Neuron (in vitro differentiated cells): Measurements from ENCODE around the gene LCN15.

Experiments
- H2AFZ ChIP-seq: one replicate; pipeline ENCODE4 v1.6.1; 2013; ENCODE audit warnings: low read depth, mild to moderate bottlenecking, inconsistent platforms, low read length, moderate library complexity
- H3K27me3 ChIP-seq: one replicate; pipeline ENCODE4 v1.6.1; 2013; ENCODE audit warnings: low read length; ENCODE audit not compliant: insufficient read depth
- H3K36me3 ChIP-seq: one replicate; pipeline ENCODE4 v1.6.1; 2013; ENCODE audit warnings: low read length; ENCODE audit not compliant: insufficient read depth
- H3K4me1 ChIP-seq: one replicate; pipeline ENCODE4 v1.6.1; 2013; ENCODE audit warnings: low read length; ENCODE audit not compliant: insufficient read depth
- H3K4me3 ChIP-seq: 2 replicates; pipeline ENCODE4 v1.5.1; 2013; ENCODE audit warnings: mild to moderate bottlenecking, low read length, moderate library complexity
- H3K9me3 ChIP-seq: one replicate; pipeline ENCODE4 v1.6.1; 2013; ENCODE audit warnings: low read length

Gene LCN15

GRCh38 chr9:136742591-136743391, 21.5 kb downstream of the LCN15 start, which contains the start of gene LCN10:
LCN10 (minus strand) TSS chr9:136742940; CDS start chr9:136742903, 37 bp downstream.
- H3K36me3 ChIP-seq = no peaks in the 10 kb centered on the region
- peaks cover 5% of the 10 kb centered on the region for H3K4me1 ChIP-seq
- no peak within 1 kb of the TSS for H2AFZ ChIP-seq
- no peak within 1 kb of the TSS for H3K4me3 ChIP-seq
- H3K9me3 ChIP-seq = peaks cover 10% of the 10 kb centered on the region
- H3K27me3 ChIP-seq = peaks cover 42% of the 10 kb centered on the region

DNA sequence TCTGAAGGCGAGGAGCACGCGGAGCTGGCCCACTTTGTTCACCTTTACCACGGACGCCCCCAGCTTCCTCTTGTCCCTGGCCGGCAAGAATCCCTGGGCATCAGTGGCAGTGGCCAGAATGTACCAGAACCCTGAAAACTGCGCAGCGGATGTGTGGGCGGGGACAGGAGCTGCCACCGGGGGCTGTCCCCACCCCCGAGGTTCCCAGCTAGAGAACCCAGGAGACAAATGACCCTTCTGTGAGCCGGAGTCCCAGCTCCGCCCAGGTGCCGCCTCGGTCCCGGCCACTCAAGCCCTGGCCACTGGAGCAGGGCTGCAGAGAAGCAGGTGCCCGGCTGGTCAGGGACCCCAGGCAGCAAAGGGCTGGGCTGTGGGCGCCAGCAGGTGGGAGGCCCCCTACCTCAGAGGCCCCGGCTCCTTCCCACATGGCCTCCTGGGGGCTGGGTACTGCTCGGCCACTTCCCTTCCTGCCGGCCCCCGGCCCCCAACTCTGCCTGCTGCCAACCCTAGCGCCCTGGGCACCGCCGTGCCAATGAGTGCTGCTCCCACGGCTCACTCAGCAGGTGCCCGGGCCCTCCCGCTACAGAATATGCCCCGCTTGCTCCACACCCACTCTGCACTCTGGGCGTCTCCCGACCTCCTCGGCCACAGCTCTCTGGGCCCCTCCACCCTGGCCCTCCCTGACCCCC, 22.3 kb downstream of the LCN15 start:
- no peak overlapping the region for H3K4me3 ChIP-seq
- H3K4me1 ChIP-seq = peaks cover 5% of the 10 kb centered on the region
- H3K27me3 ChIP-seq = peaks cover 42% of the 10 kb centered on the region
- H3K9me3 ChIP-seq = peaks cover 10% of the 10 kb centered on the region
- H2AFZ ChIP-seq = no peak overlapping the region
- no peaks in the 10 kb centered on the region for H3K36me3 ChIP-seq

- Histone ChIP-seq H3K4me3 (no peak overlapping the region), H3K4me1 (peaks cover 5% of the 10 kb centered on the region), H3K9me3 (peaks cover 10% of the 10 kb centered on the region), H2AFZ (no peak overlapping the region), H3K36me3 (no peaks in the 10 kb centered on the region), H3K27me3 (peaks cover 44% of the 10 kb centered on the region)
Measured at GRCh38 chr9:136740971-136741882, 23.1 kb downstream of the LCN15 start.

DNA sequence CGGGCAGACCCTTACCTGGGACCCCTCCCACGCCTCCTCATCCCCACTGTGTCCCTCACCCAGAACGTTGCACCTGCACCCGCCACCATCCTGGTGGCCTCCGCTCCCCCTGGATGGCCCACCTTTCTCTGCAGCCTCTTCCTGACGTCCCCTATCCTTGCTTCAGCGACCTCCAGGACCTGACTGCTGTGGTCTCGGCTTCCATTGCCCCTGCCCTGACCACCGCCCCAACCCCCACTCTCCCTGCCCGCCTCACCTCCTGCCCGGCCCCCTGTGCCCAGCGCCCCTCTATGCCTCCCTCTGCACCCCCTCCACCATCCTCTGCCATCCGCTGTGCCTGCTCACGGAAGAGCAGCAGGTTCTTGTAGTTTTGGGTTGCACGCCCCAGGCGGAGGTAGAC, 23.8 kb downstream of the LCN15 start:
- Histone ChIP-seq H2AFZ (no peak overlapping the region), H3K27me3 (peaks cover 44% of the 10 kb centered on the region), H3K4me3 (no peak overlapping the region), H3K9me3 (peaks cover 10% of the 10 kb centered on the region), H3K4me1 (peaks cover 5% of the 10 kb centered on the region), H3K36me3 (no peaks in the 10 kb centered on the region)

GRCh38 chr9:136740069-136740468, 24.2 kb downstream of the LCN15 start:
- Histone ChIP-seq H3K4me3 (no peak overlapping the region), H2AFZ (no peak overlapping the region), H3K36me3 (no peaks in the 10 kb centered on the region), H3K9me3 (peaks cover 10% of the 10 kb centered on the region), H3K27me3 (peaks cover 44% of the 10 kb centered on the region), H3K4me1 (peaks cover 5% of the 10 kb centered on the region)

- H3K9me3 ChIP-seq = peaks cover 10% of the 10 kb centered on the region
- no peaks in the 10 kb centered on the region for H3K36me3 ChIP-seq
- H3K4me1 ChIP-seq = peaks cover 5% of the 10 kb centered on the region
- peaks cover 44% of the 10 kb centered on the region for H3K27me3 ChIP-seq
- H2AFZ ChIP-seq = no peak overlapping the region
- H3K4me3 ChIP-seq = no peak overlapping the region
Measured at GRCh38 chr9:136739509-136739908, 24.8 kb downstream of the LCN15 start.

- Histone ChIP-seq H3K4me1 (peaks cover 5% of the 10 kb centered on the region), H3K27me3 (peaks cover 44% of the 10 kb centered on the region), H3K36me3 (no peaks in the 10 kb centered on the region), H3K9me3 (peaks cover 10% of the 10 kb centered on the region), H2AFZ (no peak overlapping the region), H3K4me3 (no peak overlapping the region)
Measured at GRCh38 chr9:136738960-136739359, 25.4 kb downstream of the LCN15 start.

- Histone ChIP-seq H3K4me3 (no peak overlapping the region), H3K27me3 (peaks cover 24% of the 10 kb centered on the region), H3K4me1 (no peaks in the 10 kb centered on the region), H3K9me3 (peaks cover 10% of the 10 kb centered on the region), H2AFZ (no peak overlapping the region), H3K36me3 (no peaks in the 10 kb centered on the region)
Measured at GRCh38 chr9:136735812-136736480, 28.4 kb downstream of the LCN15 start.

- H3K4me3 ChIP-seq = no peak overlapping the region
- no peaks in the 10 kb centered on the region for H3K36me3 ChIP-seq
- peaks cover 10% of the 10 kb centered on the region for H3K9me3 ChIP-seq
- H2AFZ ChIP-seq = no peak overlapping the region
- no peaks in the 10 kb centered on the region for H3K4me1 ChIP-seq
- H3K27me3 ChIP-seq = peaks cover 16% of the 10 kb centered on the region
Measured at GRCh38 chr9:136734837-136735496, 29.4 kb downstream of the LCN15 start.

- H3K9me3 ChIP-seq = peaks cover 1% of the 10 kb centered on the region
- H3K36me3 ChIP-seq = no peaks in the 10 kb centered on the region
- no peak overlapping the region for H2AFZ ChIP-seq
- no peaks in the 10 kb centered on the region for H3K4me1 ChIP-seq
- H3K4me3 ChIP-seq = no peak overlapping the region
- H3K27me3 ChIP-seq = peaks cover 8% of the 10 kb centered on the region
Measured at GRCh38 chr9:136733611-136734010, 30.7 kb downstream of the LCN15 start.

DNA sequence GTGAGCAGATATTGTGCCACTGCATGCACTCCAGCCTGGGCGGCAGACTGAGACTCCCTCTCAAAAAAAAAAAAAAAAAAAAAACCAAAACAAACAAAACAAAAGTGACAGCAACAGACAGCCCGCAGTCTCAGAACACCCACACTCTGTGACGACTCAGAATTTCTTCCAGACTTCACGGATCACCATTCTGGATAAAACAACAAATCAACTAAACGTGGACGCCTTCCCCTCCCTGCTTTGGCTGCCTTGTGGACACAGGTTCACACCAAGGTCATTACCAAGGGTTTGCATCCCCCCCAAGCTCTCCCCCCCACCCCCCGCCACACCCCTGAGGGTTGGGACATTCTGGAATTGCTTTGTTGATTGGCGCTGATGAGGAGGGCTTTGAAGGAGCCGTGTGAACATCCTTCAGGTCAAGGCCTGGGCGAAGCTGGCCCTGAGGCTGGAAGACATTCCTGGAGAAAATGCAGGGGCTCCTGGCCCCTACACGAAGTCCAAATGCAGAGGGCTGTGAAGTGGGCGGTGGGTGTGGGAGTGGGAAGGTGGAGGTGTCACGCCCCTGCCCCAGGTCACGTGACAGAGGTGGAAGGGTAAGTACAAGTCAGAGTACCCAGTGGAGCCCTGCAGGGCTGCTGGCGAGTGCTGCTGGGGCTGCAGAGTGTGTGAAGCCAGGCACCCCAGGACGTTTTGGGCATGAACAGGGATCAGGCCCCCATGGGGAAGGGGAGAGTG, 31.7 kb downstream of the LCN15 start:
- H3K4me3 ChIP-seq = no peak overlapping the region
- H3K27me3 ChIP-seq = peaks cover 8% of the 10 kb centered on the region
- H2AFZ ChIP-seq = no peak overlapping the region
- no peaks in the 10 kb centered on the region for H3K9me3 ChIP-seq
- H3K4me1 ChIP-seq = peaks cover under 1% of the 10 kb centered on the region
- no peaks in the 10 kb centered on the region for H3K36me3 ChIP-seq
